ENCODE measurements around the gene TTC34. TPM values are rescaled to one million over a fixed set of nuclear protein-coding genes. Genes with fewer than 3 reads are reported as not detected.

TTC34 gene
- total and polyA plus RNA-seq, 2 of the 13 experiments (the other 11 are each of a cell fraction or from before 2014, with no cell fraction given), result 0.07 to 0.11 TPM

DNA sequence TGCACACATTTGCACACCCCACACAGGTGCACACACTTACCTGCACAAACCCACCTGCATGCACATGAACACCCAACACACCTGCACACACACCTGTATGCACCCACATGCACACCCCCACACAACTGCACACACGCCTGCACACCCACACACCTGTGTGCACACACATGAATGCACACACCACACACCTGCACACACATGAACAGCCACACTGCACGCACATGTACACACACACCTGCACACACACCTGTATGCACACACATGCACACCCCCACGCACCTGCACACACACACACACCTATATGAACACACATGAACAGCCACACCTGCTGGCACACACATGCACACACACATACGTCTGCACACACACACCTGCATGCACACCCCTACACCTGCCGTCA, 17.9 kb upstream of the TTC34 start:
- WGBS (ENCODE audit: low lambda C conversion rate), result 0% methylated on average over 3 of the region's 5 CpGs
- peak; percentile 60 for TF ChIP-seq MNT (IDR thresholded peaks at IDR 0.05)
- TF ChIP-seq ZNF331 (CRISPR knock-in tag; IDR thresholded peaks at IDR 0.05), result no peak
- no peaks in the 10 kb centered on the region for H3K9me3 ChIP-seq (ENCODE audit: low read length)
- DNase-seq (ENCODE audit: low spot score), result no peak
- no peak overlapping the region for H3K4me3 ChIP-seq (replicated peaks in 1 of 3; ENCODE audit: insufficient read depth in 1 of 3, low read depth in 2 of 3, low read length in 3 of 3)
- in situ Hi-C loops (cut with HindIII; ENCODE audit: extremely low pct_ligation_motif_present, low pct_unique_long_range_greater_than_20kb), result no loop called here
- intact Hi-C loops (cut with micrococcal nuclease; ENCODE audit: unreplicated experiment), result no loop called here
- H3K79me2 ChIP-seq (ENCODE audit: insufficient read depth, low read length), result no peaks in the 10 kb centered on the region
- ChIA-PET POLR2A (no interaction called here), CTCF (ENCODE audit: low intra/inter-chr PET ratio, low total read pairs) (no interaction called here)
- no peaks in the 10 kb centered on the region for H3K36me3 ChIP-seq (replicated peaks in 1 of 2; ENCODE audit: control insufficient read depth in 1 of 2, insufficient read depth in 2 of 2, low read length in 2 of 2)
- H3K4me1 ChIP-seq (ENCODE audit: insufficient read depth, low read length), result no peaks in the 10 kb centered on the region
- no peak overlapping the region for H2AFZ ChIP-seq (ENCODE audit: low read length)
- H3K9ac ChIP-seq (ENCODE audit: insufficient read depth, low read depth, low read length), result no peak overlapping the region
- no peak for FAIRE-seq
- H4K20me1 ChIP-seq (ENCODE audit: insufficient read depth, low read length), result no peaks in the 10 kb centered on the region
- no TSS peak for BruUV-seq (replicated peaks)
- peaks cover 2 to 42% of the 10 kb centered on the region in 2 experiments; a peak in 4 of 5 replicates for H3K27me3 ChIP-seq (ENCODE audit: control insufficient read depth in 1 of 2, insufficient read depth in 2 of 2, low read length in 2 of 2)
- no peak for ATAC-seq
- H3K4me2 ChIP-seq (ENCODE audit: low read depth, low read length), result no peak overlapping the region
- no peak overlapping the region for H3K27ac ChIP-seq (ENCODE audit: extremely low read length, insufficient read depth, low read length)

- no peaks in the 10 kb centered on the region for H4K20me1 ChIP-seq (ENCODE audit: insufficient read depth, low read length)
- BruUV-seq (replicated peaks), result no TSS peak
- no peaks in the 10 kb centered on the region; the same call in 1 of the 2 replicates for H3K9me3 ChIP-seq (ENCODE audit: low read length)
- H2AFZ ChIP-seq (ENCODE audit: low read length), result no peak overlapping the region
- no peak overlapping the region for H3K4me3 ChIP-seq (replicated peaks in 1 of 3; ENCODE audit: insufficient read depth in 1 of 3, low read depth in 2 of 3, low read length in 3 of 3)
- no peak overlapping the region for H3K9ac ChIP-seq (ENCODE audit: insufficient read depth, low read depth, low read length)
- no peak for FAIRE-seq
- in situ Hi-C loops (cut with HindIII; ENCODE audit: extremely low pct_ligation_motif_present, low pct_unique_long_range_greater_than_20kb), result no loop called here
- 15% methylated on average over 10 of the region's 11 CpGs for WGBS (ENCODE audit: low lambda C conversion rate)
- no peaks in the 10 kb centered on the region for H3K4me1 ChIP-seq (ENCODE audit: insufficient read depth, low read length)
- H3K27me3 ChIP-seq (ENCODE audit: control insufficient read depth in 1 of 2, insufficient read depth in 2 of 2, low read length in 2 of 2), result peaks cover 2 to 35% of the 10 kb centered on the region in 2 experiments
- POLR2A ChIA-PET, result no interaction called here
- H3K79me2 ChIP-seq (ENCODE audit: insufficient read depth, low read length), result no peaks in the 10 kb centered on the region
- CTCF ChIA-PET (ENCODE audit: low intra/inter-chr PET ratio, low total read pairs), result no interaction called here
- no peak overlapping the region for H3K27ac ChIP-seq (ENCODE audit: extremely low read length, insufficient read depth, low read length)
- DNase-seq (ENCODE audit: low spot score), result no peak
- intact Hi-C loops (cut with micrococcal nuclease; ENCODE audit: unreplicated experiment), result no loop called here
- no peak overlapping the region for H3K4me2 ChIP-seq (ENCODE audit: low read depth, low read length)
- no peak for ATAC-seq
- no peaks in the 10 kb centered on the region for H3K36me3 ChIP-seq (replicated peaks in 1 of 2; ENCODE audit: control insufficient read depth in 1 of 2, insufficient read depth in 2 of 2, low read length in 2 of 2)
- TF ChIP-seq ZNF564 (CRISPR knock-in tag; IDR thresholded peaks at IDR 0.05), result no peak
- TF ChIP-seq HOXA7 (CRISPR knock-in tag; IDR thresholded peaks at IDR 0.05), result no peak
- no peak for TF ChIP-seq KAT7 (CRISPR knock-in tag; IDR thresholded peaks at IDR 0.05; ENCODE audit: borderline replicate concordance)
- TF ChIP-seq NKX3-1 (CRISPR knock-in tag; IDR thresholded peaks at IDR 0.05), result no peak
- no peak for TF ChIP-seq ZNF777 (CRISPR knock-in tag; IDR thresholded peaks at IDR 0.05)
- no peak for TF ChIP-seq ZSCAN25 (CRISPR knock-in tag; IDR thresholded peaks at IDR 0.05)
- TF ChIP-seq KMT2A (CRISPR knock-in tag; IDR thresholded peaks at IDR 0.05), result no peak
- no peak for TF ChIP-seq TRIM22 (IDR thresholded peaks at IDR 0.05)
- TF ChIP-seq FUBP1 (CRISPR knock-in tag; IDR thresholded peaks at IDR 0.05; ENCODE audit: borderline replicate concordance), result no peak
- no peak for TF ChIP-seq ZNF451 (CRISPR knock-in tag; IDR thresholded peaks at IDR 0.05)
- TF ChIP-seq RAD51 (IDR thresholded peaks at IDR 0.05; ENCODE audit: borderline replicate concordance), result no peak
- no peak for TF ChIP-seq ZSCAN9 (CRISPR knock-in tag; IDR thresholded peaks at IDR 0.05; ENCODE audit: borderline replicate concordance)
- TF ChIP-seq PHF20 (CRISPR knock-in tag; IDR thresholded peaks at IDR 0.05), result no peak
These were observed 16.5 kb upstream of the TTC34 start for GRCh38 chr1:2817784-2818564.

Measured in HepG2 (cell line).